ENCODE results near the gene CAPRIN1.

CAPRIN1 gene

GRCh38 chr11:34051349-34052035, at the start of gene CAPRIN1:
CAPRIN1 (plus strand) TSS chr11:34051731; CDS start chr11:34052421, 690 bp downstream.
- Histone ChIP-seq H3K27me3 (replicated peaks) (no peaks in the 10 kb centered on the region), H3K27ac (peak within 1 kb of the TSS; percentile 100), H3K4me3 (ENCODE audit: low read depth, low read length) (peak within 1 kb of the TSS; percentile 91), H3K36me3 (replicated peaks) (peaks cover 13% of the 10 kb centered on the region)
- DNase-seq, result peak; percentile 67
- in situ Hi-C loops (cut with HindIII; ENCODE audit: low pct_ligation_motif_present, low sequenced_read_pairs), result no loop called here
- no peak for TF ChIP-seq CTCF (IDR thresholded peaks at IDR 0.05; ENCODE audit: low read depth, low read length, missing control alignments)

GRCh38 chr11:34002420-34002819, 49.1 kb upstream of the CAPRIN1 start:
- TF ChIP-seq CTCF (IDR thresholded peaks at IDR 0.05; ENCODE audit: low read depth, low read length, missing control alignments), result no peak
- Histone ChIP-seq H3K27ac (no peak overlapping the region), H3K4me3 (ENCODE audit: low read depth, low read length) (no peak overlapping the region), H3K36me3 (replicated peaks) (no peaks in the 10 kb centered on the region), H3K27me3 (replicated peaks) (peaks cover 12% of the 10 kb centered on the region)
- no peak for DNase-seq
- in situ Hi-C loops (cut with HindIII; ENCODE audit: low pct_ligation_motif_present, low sequenced_read_pairs), result no loop called here

- Histone ChIP-seq H3K27me3 (replicated peaks) (peaks cover 12% of the 10 kb centered on the region), H3K4me3 (ENCODE audit: low read depth, low read length) (no peak overlapping the region), H3K36me3 (replicated peaks) (no peaks in the 10 kb centered on the region), H3K27ac (no peak overlapping the region)
- TF ChIP-seq CTCF (IDR thresholded peaks at IDR 0.05; ENCODE audit: low read depth, low read length, missing control alignments), result no peak
- DNase-seq, result no peak
- in situ Hi-C loops (cut with HindIII; ENCODE audit: low pct_ligation_motif_present, low sequenced_read_pairs), result no loop called here
These were observed 47.3 kb upstream of the CAPRIN1 start for GRCh38 chr11:34004236-34004635.

- H3K36me3 ChIP-seq (replicated peaks), result no peaks in the 10 kb centered on the region
- H3K4me3 ChIP-seq (ENCODE audit: low read depth, low read length), result no peak overlapping the region
- in situ Hi-C loops (cut with HindIII; ENCODE audit: low pct_ligation_motif_present, low sequenced_read_pairs), result no loop called here
- no peak for DNase-seq
- peaks cover 12% of the 10 kb centered on the region for H3K27me3 ChIP-seq (replicated peaks)
- TF ChIP-seq CTCF (IDR thresholded peaks at IDR 0.05; ENCODE audit: low read depth, low read length, missing control alignments), result no peak
- H3K27ac ChIP-seq, result no peak overlapping the region
These were observed 44.7 kb upstream of the CAPRIN1 start for GRCh38 chr11:34006876-34007275.

- in situ Hi-C loops (cut with HindIII; ENCODE audit: low pct_ligation_motif_present, low sequenced_read_pairs), result no loop called here
- no peak overlapping the region for H3K4me3 ChIP-seq (ENCODE audit: low read depth, low read length)
- TF ChIP-seq CTCF (IDR thresholded peaks at IDR 0.05; ENCODE audit: low read depth, low read length, missing control alignments), result no peak
- no peak overlapping the region for H3K27ac ChIP-seq
- no peaks in the 10 kb centered on the region for H3K36me3 ChIP-seq (replicated peaks)
- H3K27me3 ChIP-seq (replicated peaks), result no peaks in the 10 kb centered on the region
- no peak for DNase-seq
These were observed 38.8 kb upstream of the CAPRIN1 start for GRCh38 chr11:34012734-34013133.
